Cardiac muscle cell (in vitro differentiated cells and primary cell): ENCODE results near the gene BRF1. TPM values are rescaled to one million over a fixed set of nuclear protein-coding genes. Genes with fewer than 3 reads are reported as not detected.
"Not testable (repeated sequence)": the region's sequence is repeated elsewhere in the genome, so short reads cannot be mapped to it uniquely, and the experiment has no call there.

Source experiments
- DNase-seq, 2 donors: peaks; one replicate each; pipeline versions ENCODE4 v3.0.0 to v3.0.0-alpha.2; 2010 to 2017; ENCODE audit warnings: low read depth in 1 of 2, low spot score in 1 of 2
- H3K27ac ChIP-seq: fragments of 200-600 bp; sonication (generic); 2 replicates; pipeline ENCODE4 v1.5.1; 2016
- H3K27me3 ChIP-seq: fragments of 200-600 bp; sonication (generic); 2 replicates; pipeline ENCODE4 v1.6.0; 2016; ENCODE audit warnings: control low read depth
- H3K36me3 ChIP-seq: fragments of 200-600 bp; sonication (generic); 2 replicates; pipeline ENCODE4 v1.5.1; 2016; ENCODE audit warnings: control low read depth
- H3K4me1 ChIP-seq: fragments of 200-600 bp; sonication (generic); 2 replicates; pipeline ENCODE4 v1.8.1; 2017; ENCODE audit warnings: low read depth, mild to moderate bottlenecking, mixed run types
- H3K4me3 ChIP-seq: fragments of 200-600 bp; sonication (generic); 2 replicates; pipeline ENCODE4 v1.5.1; 2016; ENCODE audit warnings: mild to moderate bottlenecking
- H3K9me3 ChIP-seq: fragments of 200-600 bp; sonication (generic); 2 replicates; pipeline ENCODE4 v1.5.1; 2017; ENCODE audit warnings: low read depth, mild to moderate bottlenecking, control low read depth
- CTCF ChIP-seq: IDR thresholded peaks from 2 replicates; pipeline ENCODE4 v1.5.1; 2012; ENCODE audit warnings: low read depth, mild to moderate bottlenecking, low read length
- polyA plus RNA-seq: library from polyadenylated mRNA; unstranded; fragments of >200 nt; fragmentation: Nextera tagmentation; extraction: Ambion mirVana; gene quantifications from 2 replicates; pipeline ENCODE4 v1.2.1, GENCODE V29; 2016
- total RNA-seq: library from RNA; depleted of rRNA; stranded (reverse); fragments of >200 nt; gene quantifications from 2 replicates; pipeline ENCODE4 v1.2.3, GENCODE V29; 2016

The BRF1 gene
- total and polyA plus RNA-seq, 2 experiments from 2014 or later = 26.6 to 82.2 TPM

DNA sequence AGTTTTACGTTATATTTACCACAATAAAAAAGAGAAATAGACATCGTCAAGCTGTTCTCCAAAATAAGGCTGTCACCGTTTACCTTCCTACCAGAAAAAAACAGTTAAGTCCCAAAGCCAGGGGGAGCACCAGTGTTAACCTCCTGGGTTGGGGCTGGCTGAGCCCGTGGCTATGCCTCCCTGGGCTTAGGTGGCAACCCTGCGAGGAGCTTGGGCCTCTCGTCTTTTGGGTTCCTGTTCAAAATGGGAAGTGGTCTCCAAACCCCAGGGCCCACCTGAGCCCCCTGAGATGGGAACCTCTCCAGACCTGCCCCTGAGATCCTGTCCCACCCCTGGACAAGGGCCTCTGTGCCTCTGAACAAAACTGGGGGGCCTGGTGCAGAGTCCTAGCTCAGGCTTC lies 36.6 kb upstream of the BRF1 start:
- TF ChIP-seq CTCF = no peak
- no peak for DNase-seq
- Histone ChIP-seq H3K4me1 (peaks cover 7% of the 10 kb centered on the region), H3K9me3 (no peaks in the 10 kb centered on the region), H3K36me3 (no peaks in the 10 kb centered on the region), H3K4me3 (no peak overlapping the region), H3K27ac (no peak overlapping the region), H3K27me3 (no peaks in the 10 kb centered on the region)

GRCh38 chr14:105336477-105337287 lies 35.9 kb upstream of the BRF1 start:
- Histone ChIP-seq H3K9me3 (no peaks in the 10 kb centered on the region), H3K27ac (no peak overlapping the region), H3K4me1 (peaks cover 7% of the 10 kb centered on the region), H3K4me3 (no peak overlapping the region), H3K27me3 (no peaks in the 10 kb centered on the region), H3K36me3 (no peaks in the 10 kb centered on the region)
- DNase-seq = no peak
- no peak for TF ChIP-seq CTCF

DNA sequence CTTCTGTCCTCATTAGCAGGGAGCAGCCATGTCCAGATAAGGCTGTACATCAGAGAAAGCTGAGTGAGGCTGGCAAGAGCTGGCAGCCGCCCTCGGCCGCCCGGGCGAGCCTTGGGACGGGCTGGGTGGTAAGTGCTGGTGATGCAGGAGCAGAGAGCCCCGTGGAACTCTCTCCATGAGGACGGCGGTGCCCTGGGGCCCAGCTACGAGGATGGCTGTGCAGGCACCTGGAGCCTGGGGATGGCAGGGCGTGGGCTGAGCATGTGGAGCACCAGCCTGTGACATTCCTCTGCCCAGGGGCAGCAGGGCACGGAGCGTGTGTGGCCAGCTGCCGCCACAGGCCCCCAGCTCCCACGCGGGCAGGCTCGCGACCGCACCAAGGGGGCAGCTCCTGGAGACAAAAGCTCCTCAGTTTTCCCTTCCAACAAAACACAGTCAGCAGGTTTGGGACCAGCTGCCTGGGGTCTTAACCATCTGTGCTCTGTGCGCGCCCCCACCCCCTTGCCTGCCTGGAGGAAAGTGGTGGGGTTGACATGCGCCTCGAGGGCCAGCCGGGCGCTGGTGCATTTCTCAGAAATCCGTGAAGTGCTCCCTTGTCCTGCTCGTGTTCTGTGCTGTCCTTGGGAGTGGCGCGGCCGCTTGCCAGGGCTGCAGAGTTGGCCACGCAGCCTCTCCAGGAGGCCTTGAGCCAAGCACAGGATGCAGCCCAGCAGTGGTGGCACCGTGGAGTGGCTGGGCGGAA lies 35.1 kb upstream of the BRF1 start:
- H3K27ac ChIP-seq = no peak overlapping the region

DNA sequence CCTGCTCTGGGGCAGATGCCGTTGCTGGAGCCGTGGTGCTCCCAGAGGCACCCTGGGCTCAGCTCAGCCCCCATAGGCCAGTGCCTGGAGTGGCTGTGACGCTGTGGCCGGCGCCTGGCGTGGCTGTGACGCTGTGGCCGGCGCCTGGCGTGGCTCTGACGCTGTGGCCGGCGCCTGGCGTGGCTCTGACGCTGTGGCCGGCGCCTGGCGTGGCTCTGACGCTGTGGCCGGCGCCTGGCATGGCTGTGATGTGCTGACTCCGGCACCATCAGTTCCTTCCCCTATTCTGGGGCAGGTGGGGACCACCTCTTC lies 34.4 kb upstream of the BRF1 start:
- not testable (repeated sequence) for H3K4me1 ChIP-seq, H3K27me3 ChIP-seq, DNase-seq, H3K4me3 ChIP-seq, H3K36me3 ChIP-seq, H3K27ac ChIP-seq, H3K9me3 ChIP-seq

More for the DNA sequence above, 35.1 kb upstream of the BRF1 start:
- Histone ChIP-seq H3K4me1 (peaks cover 3% of the 10 kb centered on the region), H3K9me3 (no peaks in the 10 kb centered on the region), H3K27me3 (no peaks in the 10 kb centered on the region), H3K4me3 (no peak overlapping the region), H3K36me3 (no peaks in the 10 kb centered on the region)
- DNase-seq = no peak
- no peak for TF ChIP-seq CTCF

DNA sequence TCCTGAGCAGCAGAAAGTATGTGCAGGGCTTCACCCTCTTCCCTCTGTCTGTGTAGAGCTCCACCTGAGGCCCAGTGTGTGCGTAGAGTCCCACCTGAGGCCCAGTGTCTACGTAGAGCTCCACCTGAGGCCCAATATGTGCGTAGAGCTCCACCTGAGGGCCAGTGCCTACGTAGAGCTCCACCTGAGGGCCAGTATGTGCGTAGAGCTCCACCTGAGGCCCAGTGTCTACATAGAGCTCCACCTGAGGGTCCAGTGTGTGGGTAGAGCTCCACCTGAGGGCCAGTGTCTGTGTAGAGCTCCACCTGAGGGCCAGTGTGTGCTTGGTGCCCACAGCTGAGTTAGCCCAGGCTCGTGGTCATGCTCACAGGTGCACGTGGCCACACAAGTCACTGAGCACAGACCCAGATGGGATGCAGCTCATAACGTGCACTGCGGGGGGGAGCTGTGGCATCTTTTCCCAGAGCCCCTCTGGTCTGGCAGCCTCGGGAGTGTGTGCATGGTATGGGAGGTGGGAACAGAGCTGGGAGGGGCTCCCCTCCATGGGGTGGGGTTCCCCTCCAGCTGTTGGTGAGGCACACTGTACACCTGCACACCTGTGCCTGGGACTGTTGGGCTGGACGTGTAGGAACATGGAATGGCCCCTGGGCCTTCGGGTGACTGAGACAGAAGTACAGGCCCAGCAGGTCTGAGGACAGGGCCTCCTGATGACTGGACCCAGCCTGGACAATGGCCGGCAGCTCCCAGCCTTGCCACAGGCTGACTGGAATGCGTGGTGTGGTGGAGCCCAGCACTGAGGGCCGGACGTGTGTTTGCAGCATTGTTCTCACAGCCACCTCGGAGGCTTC lies 33.8 kb upstream of the BRF1 start:
- Histone ChIP-seq H3K27ac (no peak overlapping the region), H3K27me3 (no peaks in the 10 kb centered on the region), H3K4me3 (no peak overlapping the region), H3K9me3 (no peaks in the 10 kb centered on the region), H3K4me1 (peaks cover 3% of the 10 kb centered on the region), H3K36me3 (no peaks in the 10 kb centered on the region)
- DNase-seq = no peak
- no peak for TF ChIP-seq CTCF
